Measurements from ENCODE around the gene RBM38. TPM values are rescaled to one million over a fixed set of nuclear protein-coding genes. Genes with fewer than 3 reads are reported as not detected.

Gene RBM38
- total and polyA plus RNA-seq, 9 of the 15 experiments (the other 6 are each of a cell fraction or from before 2014, with no cell fraction given), result 0.28 to 82.4 (median 33.2) TPM

DNA sequence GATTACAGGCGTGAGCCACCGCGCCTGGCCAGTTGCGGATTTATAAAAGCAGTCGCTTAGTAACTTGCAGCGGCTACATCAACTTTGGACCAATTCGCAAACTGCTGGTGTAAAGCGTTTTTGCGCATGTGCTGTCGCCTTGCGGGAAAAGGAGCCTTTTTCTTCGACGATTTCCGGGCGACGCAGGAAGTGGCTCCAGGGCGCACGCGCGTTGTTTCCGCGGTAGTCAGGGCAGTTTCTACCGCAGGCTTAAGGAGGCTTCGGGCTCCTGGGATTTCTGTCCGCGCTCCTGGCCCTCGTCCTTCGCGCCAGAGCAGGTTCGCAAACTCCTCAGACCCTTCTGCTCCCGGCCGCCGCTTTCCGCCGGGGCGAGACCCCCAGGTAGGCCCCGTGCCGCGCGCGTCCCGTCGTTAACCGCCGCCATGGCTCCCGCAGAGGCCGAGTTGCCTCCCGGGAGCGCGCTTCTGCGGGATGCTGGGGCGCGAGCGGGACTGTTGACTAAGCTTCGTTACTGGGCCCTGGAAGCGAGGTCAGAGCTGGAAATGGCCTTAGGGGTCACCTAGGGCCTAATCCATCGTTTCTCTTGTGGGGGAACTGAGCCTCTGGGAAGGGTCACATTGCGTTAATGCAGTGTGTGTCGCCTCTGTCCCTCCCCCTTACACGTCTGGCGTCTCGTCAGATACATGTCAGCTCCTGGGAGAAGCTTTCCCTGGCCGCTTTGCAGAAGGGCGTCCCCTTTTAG is 40.0 kb upstream of the RBM38 start, which contains the start of gene RAE1 (continued):
- TF ChIP-seq, protein P1, sequence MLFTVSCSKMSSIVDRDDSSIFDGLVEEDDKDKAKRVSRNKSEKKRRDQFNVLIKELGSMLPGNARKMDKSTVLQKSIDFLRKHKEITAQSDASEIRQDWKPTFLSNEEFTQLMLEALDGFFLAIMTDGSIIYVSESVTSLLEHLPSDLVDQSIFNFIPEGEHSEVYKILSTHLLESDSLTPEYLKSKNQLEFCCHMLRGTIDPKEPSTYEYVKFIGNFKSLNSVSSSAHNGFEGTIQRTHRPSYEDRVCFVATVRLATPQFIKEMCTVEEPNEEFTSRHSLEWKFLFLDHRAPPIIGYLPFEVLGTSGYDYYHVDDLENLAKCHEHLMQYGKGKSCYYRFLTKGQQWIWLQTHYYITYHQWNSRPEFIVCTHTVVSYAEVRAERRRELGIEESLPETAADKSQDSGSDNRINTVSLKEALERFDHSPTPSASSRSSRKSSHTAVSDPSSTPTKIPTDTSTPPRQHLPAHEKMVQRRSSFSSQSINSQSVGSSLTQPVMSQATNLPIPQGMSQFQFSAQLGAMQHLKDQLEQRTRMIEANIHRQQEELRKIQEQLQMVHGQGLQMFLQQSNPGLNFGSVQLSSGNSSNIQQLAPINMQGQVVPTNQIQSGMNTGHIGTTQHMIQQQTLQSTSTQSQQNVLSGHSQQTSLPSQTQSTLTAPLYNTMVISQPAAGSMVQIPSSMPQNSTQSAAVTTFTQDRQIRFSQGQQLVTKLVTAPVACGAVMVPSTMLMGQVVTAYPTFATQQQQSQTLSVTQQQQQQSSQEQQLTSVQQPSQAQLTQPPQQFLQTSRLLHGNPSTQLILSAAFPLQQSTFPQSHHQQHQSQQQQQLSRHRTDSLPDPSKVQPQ (CRISPR knock-in tag; IDR thresholded peaks at IDR 0.05; ENCODE audit: borderline replicate concordance), result no peak
- TF ChIP-seq KAT2B (IDR thresholded peaks at IDR 0.05; ENCODE audit: low read depth, low read length) (no peak), MAFF (IDR thresholded peaks at IDR 0.05; ENCODE audit: low read length) (no peak), FOXA3 (CRISPR knock-in tag; conservative IDR thresholded peaks at IDR 0.05 in 1 of 2, IDR thresholded peaks at IDR 0.05 in 1 of 2) (0 out of 4 replicates have a peak, but pooled peaks of 1 of the 2 experiments have one; percentile 53), RBBP5 (IDR thresholded peaks at IDR 0.05; ENCODE audit: borderline replicate concordance, insufficient read depth, low read length, poor library complexity, severe bottlenecking) (peak; percentile 92), NR2C1 (IDR thresholded peaks at IDR 0.05) (peak; percentile 54; the same call in 1 of the 2 replicates), NR2C1 (tag; IDR thresholded peaks at IDR 0.05) (0 out of 2 replicates have a peak, but pooled peaks have one; percentile 11)
- TF ChIP-seq, protein P2, sequence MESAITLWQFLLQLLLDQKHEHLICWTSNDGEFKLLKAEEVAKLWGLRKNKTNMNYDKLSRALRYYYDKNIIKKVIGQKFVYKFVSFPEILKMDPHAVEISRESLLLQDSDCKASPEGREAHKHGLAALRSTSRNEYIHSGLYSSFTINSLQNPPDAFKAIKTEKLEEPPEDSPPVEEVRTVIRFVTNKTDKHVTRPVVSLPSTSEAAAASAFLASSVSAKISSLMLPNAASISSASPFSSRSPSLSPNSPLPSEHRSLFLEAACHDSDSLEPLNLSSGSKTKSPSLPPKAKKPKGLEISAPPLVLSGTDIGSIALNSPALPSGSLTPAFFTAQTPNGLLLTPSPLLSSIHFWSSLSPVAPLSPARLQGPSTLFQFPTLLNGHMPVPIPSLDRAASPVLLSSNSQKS (CRISPR knock-in tag; IDR thresholded peaks at IDR 0.05), result no peak
- TF ChIP-seq, protein P3, sequence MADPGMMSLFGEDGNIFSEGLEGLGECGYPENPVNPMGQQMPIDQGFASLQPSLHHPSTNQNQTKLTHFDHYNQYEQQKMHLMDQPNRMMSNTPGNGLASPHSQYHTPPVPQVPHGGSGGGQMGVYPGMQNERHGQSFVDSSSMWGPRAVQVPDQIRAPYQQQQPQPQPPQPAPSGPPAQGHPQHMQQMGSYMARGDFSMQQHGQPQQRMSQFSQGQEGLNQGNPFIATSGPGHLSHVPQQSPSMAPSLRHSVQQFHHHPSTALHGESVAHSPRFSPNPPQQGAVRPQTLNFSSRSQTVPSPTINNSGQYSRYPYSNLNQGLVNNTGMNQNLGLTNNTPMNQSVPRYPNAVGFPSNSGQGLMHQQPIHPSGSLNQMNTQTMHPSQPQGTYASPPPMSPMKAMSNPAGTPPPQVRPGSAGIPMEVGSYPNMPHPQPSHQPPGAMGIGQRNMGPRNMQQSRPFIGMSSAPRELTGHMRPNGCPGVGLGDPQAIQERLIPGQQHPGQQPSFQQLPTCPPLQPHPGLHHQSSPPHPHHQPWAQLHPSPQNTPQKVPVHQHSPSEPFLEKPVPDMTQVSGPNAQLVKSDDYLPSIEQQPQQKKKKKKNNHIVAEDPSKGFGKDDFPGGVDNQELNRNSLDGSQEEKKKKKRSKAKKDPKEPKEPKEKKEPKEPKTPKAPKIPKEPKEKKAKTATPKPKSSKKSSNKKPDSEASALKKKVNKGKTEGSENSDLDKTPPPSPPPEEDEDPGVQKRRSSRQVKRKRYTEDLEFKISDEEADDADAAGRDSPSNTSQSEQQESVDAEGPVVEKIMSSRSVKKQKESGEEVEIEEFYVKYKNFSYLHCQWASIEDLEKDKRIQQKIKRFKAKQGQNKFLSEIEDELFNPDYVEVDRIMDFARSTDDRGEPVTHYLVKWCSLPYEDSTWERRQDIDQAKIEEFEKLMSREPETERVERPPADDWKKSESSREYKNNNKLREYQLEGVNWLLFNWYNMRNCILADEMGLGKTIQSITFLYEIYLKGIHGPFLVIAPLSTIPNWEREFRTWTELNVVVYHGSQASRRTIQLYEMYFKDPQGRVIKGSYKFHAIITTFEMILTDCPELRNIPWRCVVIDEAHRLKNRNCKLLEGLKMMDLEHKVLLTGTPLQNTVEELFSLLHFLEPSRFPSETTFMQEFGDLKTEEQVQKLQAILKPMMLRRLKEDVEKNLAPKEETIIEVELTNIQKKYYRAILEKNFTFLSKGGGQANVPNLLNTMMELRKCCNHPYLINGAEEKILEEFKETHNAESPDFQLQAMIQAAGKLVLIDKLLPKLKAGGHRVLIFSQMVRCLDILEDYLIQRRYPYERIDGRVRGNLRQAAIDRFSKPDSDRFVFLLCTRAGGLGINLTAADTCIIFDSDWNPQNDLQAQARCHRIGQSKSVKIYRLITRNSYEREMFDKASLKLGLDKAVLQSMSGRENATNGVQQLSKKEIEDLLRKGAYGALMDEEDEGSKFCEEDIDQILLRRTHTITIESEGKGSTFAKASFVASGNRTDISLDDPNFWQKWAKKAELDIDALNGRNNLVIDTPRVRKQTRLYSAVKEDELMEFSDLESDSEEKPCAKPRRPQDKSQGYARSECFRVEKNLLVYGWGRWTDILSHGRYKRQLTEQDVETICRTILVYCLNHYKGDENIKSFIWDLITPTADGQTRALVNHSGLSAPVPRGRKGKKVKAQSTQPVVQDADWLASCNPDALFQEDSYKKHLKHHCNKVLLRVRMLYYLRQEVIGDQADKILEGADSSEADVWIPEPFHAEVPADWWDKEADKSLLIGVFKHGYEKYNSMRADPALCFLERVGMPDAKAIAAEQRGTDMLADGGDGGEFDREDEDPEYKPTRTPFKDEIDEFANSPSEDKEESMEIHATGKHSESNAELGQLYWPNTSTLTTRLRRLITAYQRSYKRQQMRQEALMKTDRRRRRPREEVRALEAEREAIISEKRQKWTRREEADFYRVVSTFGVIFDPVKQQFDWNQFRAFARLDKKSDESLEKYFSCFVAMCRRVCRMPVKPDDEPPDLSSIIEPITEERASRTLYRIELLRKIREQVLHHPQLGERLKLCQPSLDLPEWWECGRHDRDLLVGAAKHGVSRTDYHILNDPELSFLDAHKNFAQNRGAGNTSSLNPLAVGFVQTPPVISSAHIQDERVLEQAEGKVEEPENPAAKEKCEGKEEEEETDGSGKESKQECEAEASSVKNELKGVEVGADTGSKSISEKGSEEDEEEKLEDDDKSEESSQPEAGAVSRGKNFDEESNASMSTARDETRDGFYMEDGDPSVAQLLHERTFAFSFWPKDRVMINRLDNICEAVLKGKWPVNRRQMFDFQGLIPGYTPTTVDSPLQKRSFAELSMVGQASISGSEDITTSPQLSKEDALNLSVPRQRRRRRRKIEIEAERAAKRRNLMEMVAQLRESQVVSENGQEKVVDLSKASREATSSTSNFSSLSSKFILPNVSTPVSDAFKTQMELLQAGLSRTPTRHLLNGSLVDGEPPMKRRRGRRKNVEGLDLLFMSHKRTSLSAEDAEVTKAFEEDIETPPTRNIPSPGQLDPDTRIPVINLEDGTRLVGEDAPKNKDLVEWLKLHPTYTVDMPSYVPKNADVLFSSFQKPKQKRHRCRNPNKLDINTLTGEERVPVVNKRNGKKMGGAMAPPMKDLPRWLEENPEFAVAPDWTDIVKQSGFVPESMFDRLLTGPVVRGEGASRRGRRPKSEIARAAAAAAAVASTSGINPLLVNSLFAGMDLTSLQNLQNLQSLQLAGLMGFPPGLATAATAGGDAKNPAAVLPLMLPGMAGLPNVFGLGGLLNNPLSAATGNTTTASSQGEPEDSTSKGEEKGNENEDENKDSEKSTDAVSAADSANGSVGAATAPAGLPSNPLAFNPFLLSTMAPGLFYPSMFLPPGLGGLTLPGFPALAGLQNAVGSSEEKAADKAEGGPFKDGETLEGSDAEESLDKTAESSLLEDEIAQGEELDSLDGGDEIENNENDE (IDR thresholded peaks at IDR 0.05; ENCODE audit: low read depth, low read length), result no peak
